ENCODE data around the gene ADO. TPM values are rescaled to one million over a fixed set of nuclear protein-coding genes. Genes with fewer than 3 reads are reported as not detected.

Gene ADO
- total and polyA plus RNA-seq, 2 of the 13 experiments (the other 11 are each of a cell fraction or from before 2014, with no cell fraction given) = 8.9 to 15.9 TPM

GRCh38 chr10:62788861-62789467, 15.6 kb upstream of the ADO start (continued):
- TF ChIP-seq ZNF512B (CRISPR knock-in tag; IDR thresholded peaks at IDR 0.05; ENCODE audit: borderline replicate concordance) (no peak), RXRA (CRISPR knock-in tag; IDR thresholded peaks at IDR 0.05) (no peak), HES4 (CRISPR knock-in tag; IDR thresholded peaks at IDR 0.05; ENCODE audit: borderline replicate concordance) (no peak), ZNF546 (CRISPR knock-in tag; conservative IDR thresholded peaks at IDR 0.05) (no peak), RFX1 (IDR thresholded peaks at IDR 0.05) (no peak), EZH2 (conservative IDR thresholded peaks at IDR 0.05; ENCODE audit: low read depth, low read length) (no peak), SALL1 (CRISPR knock-in tag; IDR thresholded peaks at IDR 0.05) (peak; percentile 56; the same call in 1 of the 2 replicates), MYNN (CRISPR knock-in tag; IDR thresholded peaks at IDR 0.05; ENCODE audit: low read depth) (no peak), HNRNPK (IDR thresholded peaks at IDR 0.05; ENCODE audit: low read depth, low read length, poor library complexity, severe bottlenecking) (no peak), PAXIP1 (CRISPR knock-in tag; conservative IDR thresholded peaks at IDR 0.05) (peak; percentile 69), NR2F1 (CRISPR knock-in tag; IDR thresholded peaks at IDR 0.05) (peak in 1 of 2 experiments; percentile 16; a peak in 1 of 4 replicates), DMAP1 (CRISPR knock-in tag; IDR thresholded peaks at IDR 0.05) (no peak), THAP11 (CRISPR knock-in tag; IDR thresholded peaks at IDR 0.05) (no peak), SP4 (CRISPR knock-in tag; IDR thresholded peaks at IDR 0.05) (no peak), HOXA9 (CRISPR knock-in tag; IDR thresholded peaks at IDR 0.05; ENCODE audit: borderline replicate concordance) (no peak), SUZ12 (IDR thresholded peaks at IDR 0.05; ENCODE audit: low read depth, low read length) (no peak)
- TF ChIP-seq, protein P1, sequence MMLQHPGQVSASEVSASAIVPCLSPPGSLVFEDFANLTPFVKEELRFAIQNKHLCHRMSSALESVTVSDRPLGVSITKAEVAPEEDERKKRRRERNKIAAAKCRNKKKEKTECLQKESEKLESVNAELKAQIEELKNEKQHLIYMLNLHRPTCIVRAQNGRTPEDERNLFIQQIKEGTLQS (CRISPR knock-in tag; IDR thresholded peaks at IDR 0.05) = no peak
- TF ChIP-seq, protein P2, sequence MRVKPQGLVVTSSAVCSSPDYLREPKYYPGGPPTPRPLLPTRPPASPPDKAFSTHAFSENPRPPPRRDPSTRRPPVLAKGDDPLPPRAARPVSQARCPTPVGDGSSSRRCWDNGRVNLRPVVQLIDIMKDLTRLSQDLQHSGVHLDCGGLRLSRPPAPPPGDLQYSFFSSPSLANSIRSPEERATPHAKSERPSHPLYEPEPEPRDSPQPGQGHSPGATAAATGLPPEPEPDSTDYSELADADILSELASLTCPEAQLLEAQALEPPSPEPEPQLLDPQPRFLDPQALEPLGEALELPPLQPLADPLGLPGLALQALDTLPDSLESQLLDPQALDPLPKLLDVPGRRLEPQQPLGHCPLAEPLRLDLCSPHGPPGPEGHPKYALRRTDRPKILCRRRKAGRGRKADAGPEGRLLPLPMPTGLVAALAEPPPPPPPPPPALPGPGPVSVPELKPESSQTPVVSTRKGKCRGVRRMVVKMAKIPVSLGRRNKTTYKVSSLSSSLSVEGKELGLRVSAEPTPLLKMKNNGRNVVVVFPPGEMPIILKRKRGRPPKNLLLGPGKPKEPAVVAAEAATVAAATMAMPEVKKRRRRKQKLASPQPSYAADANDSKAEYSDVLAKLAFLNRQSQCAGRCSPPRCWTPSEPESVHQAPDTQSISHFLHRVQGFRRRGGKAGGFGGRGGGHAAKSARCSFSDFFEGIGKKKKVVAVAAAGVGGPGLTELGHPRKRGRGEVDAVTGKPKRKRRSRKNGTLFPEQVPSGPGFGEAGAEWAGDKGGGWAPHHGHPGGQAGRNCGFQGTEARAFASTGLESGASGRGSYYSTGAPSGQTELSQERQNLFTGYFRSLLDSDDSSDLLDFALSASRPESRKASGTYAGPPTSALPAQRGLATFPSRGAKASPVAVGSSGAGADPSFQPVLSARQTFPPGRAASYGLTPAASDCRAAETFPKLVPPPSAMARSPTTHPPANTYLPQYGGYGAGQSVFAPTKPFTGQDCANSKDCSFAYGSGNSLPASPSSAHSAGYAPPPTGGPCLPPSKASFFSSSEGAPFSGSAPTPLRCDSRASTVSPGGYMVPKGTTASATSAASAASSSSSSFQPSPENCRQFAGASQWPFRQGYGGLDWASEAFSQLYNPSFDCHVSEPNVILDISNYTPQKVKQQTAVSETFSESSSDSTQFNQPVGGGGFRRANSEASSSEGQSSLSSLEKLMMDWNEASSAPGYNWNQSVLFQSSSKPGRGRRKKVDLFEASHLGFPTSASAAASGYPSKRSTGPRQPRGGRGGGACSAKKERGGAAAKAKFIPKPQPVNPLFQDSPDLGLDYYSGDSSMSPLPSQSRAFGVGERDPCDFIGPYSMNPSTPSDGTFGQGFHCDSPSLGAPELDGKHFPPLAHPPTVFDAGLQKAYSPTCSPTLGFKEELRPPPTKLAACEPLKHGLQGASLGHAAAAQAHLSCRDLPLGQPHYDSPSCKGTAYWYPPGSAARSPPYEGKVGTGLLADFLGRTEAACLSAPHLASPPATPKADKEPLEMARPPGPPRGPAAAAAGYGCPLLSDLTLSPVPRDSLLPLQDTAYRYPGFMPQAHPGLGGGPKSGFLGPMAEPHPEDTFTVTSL (CRISPR knock-in tag; IDR thresholded peaks at IDR 0.05; ENCODE audit: borderline replicate concordance) = peak; percentile 40; the same call in 1 of the 2 replicates
